Bronchus fibroblast of lung (primary cell): ENCODE data around the gene KRT20. TPM values are rescaled to one million over a fixed set of nuclear protein-coding genes. Genes with fewer than 3 reads are reported as not detected.

Experiments used
- total RNA-seq: library from RNA; depleted of rRNA; stranded (reverse); fragments of >200 nt; gene quantifications from 2 replicates; pipeline ENCODE4 v1.2.3, GENCODE V29; 2015

The KRT20 gene
- total RNA-seq: not detected in 2 replicates

GRCh38 chr17:40884708-40885512 is at the start of gene KRT20:
Gene KRT20, minus strand, starts transcription at chr17:40885242. Its CDS starts 57 bp downstream, at chr17:40885185.

GRCh38 chr17:40866838-40867237 is 18.2 kb downstream of the KRT20 start, which contains the start of gene KRT12:
Gene KRT12, minus strand, starts transcription at chr17:40867223. Its CDS starts 37 bp downstream, at chr17:40867186.

Other genes starting within 250 kb of the KRT20 start
- gene SMARCE1, start 237.4 kb downstream of the KRT20 start, total RNA-seq: 68.8 and 74.8 TPM in 2 replicates
- gene KRT222, start 220.1 kb downstream of the KRT20 start, total RNA-seq: not detected in 2 replicates
- gene KRT24, start 181.5 kb downstream of the KRT20 start, total RNA-seq: not detected in 2 replicates
- not detected in 2 replicates for gene KRT25, start 129.9 kb downstream of the KRT20 start, total RNA-seq
- not detected in 2 replicates for gene KRT26, start 113.0 kb downstream of the KRT20 start, total RNA-seq
- not detected in 2 replicates for gene KRT27, start 102.7 kb downstream of the KRT20 start, total RNA-seq
- not detected in 2 replicates for gene KRT28, start 85.3 kb downstream of the KRT20 start, total RNA-seq
- 18.7 and 22.6 TPM in 2 replicates for gene KRT10, start 62.6 kb downstream of the KRT20 start, total RNA-seq
- gene KRT12, start 18.0 kb downstream of the KRT20 start, total RNA-seq: not detected in 2 replicates
- gene KRT23, start 52.4 kb upstream of the KRT20 start, total RNA-seq: under 0.01 TPM in 1 of 2 replicates, not detected in the other
- gene KRT39, start 81.7 kb upstream of the KRT20 start, total RNA-seq: not detected in 2 replicates
- not detected in 2 replicates for gene KRT40, start 99.1 kb upstream of the KRT20 start, total RNA-seq
- not detected in 2 replicates for gene KRTAP3-3, start 108.9 kb upstream of the KRT20 start, total RNA-seq
- not detected in 2 replicates for gene KRTAP3-2, start 114.7 kb upstream of the KRT20 start, total RNA-seq
- not detected in 2 replicates for gene KRTAP3-1, start 123.9 kb upstream of the KRT20 start, total RNA-seq
- gene KRTAP1-5, start 142.0 kb upstream of the KRT20 start, total RNA-seq: 0.50 and 0.59 TPM in 2 replicates
- not detected in 2 replicates for gene KRTAP1-4, start 145.0 kb upstream of the KRT20 start, total RNA-seq
- not detected in 2 replicates for gene KRTAP1-3, start 149.6 kb upstream of the KRT20 start, total RNA-seq
- not detected in 2 replicates for gene KRTAP1-1, start 156.2 kb upstream of the KRT20 start, total RNA-seq
- not detected in 2 replicates for gene KRTAP2-1, start 162.1 kb upstream of the KRT20 start, total RNA-seq
- gene KRTAP2-2, start 170.0 kb upstream of the KRT20 start, total RNA-seq: not detected in 2 replicates
- not detected in 2 replicates for gene KRTAP2-3, start 174.9 kb upstream of the KRT20 start, total RNA-seq
- not detected in 2 replicates for gene KRTAP2-4, start 180.6 kb upstream of the KRT20 start, total RNA-seq
- not detected in 2 replicates for gene KRTAP4-7, start 198.9 kb upstream of the KRT20 start, total RNA-seq
- gene KRTAP4-8, start 212.9 kb upstream of the KRT20 start, total RNA-seq: not detected in 2 replicates
- not detected in 2 replicates for gene KRTAP4-16, start 217.0 kb upstream of the KRT20 start, total RNA-seq
- gene KRTAP4-9, start 220.1 kb upstream of the KRT20 start, total RNA-seq: not detected in 2 replicates
- not detected in 2 replicates for gene KRTAP4-11, start 233.1 kb upstream of the KRT20 start, total RNA-seq
- not detected in 2 replicates for gene KRTAP4-12, start 238.9 kb upstream of the KRT20 start, total RNA-seq